K562 (cell line): Measurements from ENCODE around the gene FAF2. TPM values are rescaled to one million over a fixed set of nuclear protein-coding genes. Genes with fewer than 3 reads are reported as not detected.

Source experiments
- CBFA2T3 ChIP-seq: fragments of 450-650 bp; IDR thresholded peaks from 2 replicates; pipeline ENCODE4 v1.6.1; 2017
- CEBPB ChIP-seq: fragments of 450-650 bp; IDR thresholded peaks from 2 replicates; pipeline ENCODE4 v1.6.1; 2016; ENCODE audit warnings: missing genetic modification characterization, missing compliant biosample characterization
- EHMT2 ChIP-seq: fragments of 450-650 bp; IDR thresholded peaks from 2 replicates; pipeline ENCODE4 v1.6.1; 2018; ENCODE audit warnings: antibody characterized with exemption
- HES1 ChIP-seq: fragments of 450-650 bp; IDR thresholded peaks from 2 replicates; pipeline ENCODE4 v1.6.1; 2016; ENCODE audit warnings: low read depth, mild to moderate bottlenecking, moderate library complexity
- HMBOX1 ChIP-seq: sonication (generic); IDR thresholded peaks from 2 replicates; pipeline ENCODE4 v1.6.1; 2016
- KDM1A ChIP-seq, 2 experiments: fragments of 450-650 bp; IDR thresholded peaks; 2 replicates each; pipeline ENCODE4 v1.6.1; 2016; ENCODE audit warnings: mild to moderate bottlenecking in 2 of 2
- NR2C2 ChIP-seq, 2 experiments: fragments of 200-800 bp in 1 of 2; sonication (Bioruptor generic) in 1 of 2; sonication (generic) in 1 of 2; formaldehyde crosslinking in 1 of 2; IDR thresholded peaks; 2 replicates each; pipeline versions ENCODE4 v1.6.1 to v1.8.0; 2016 to 2022; ENCODE audit warnings: mild to moderate bottlenecking in 1 of 2, missing compliant biosample characterization in 1 of 2, missing genetic modification characterization in 1 of 2, missing genetic modification reagents in 1 of 2
- PKNOX1 ChIP-seq: fragments of 450-650 bp; IDR thresholded peaks from 2 replicates; pipeline ENCODE4 v1.6.1; 2016
- SMARCE1 ChIP-seq: fragments of 450-650 bp; IDR thresholded peaks from 2 replicates; pipeline ENCODE4 v1.7.1; 2016; ENCODE audit warnings: mild to moderate bottlenecking
- SPI1 ChIP-seq: IDR thresholded peaks from 2 replicates; pipeline ENCODE4 v1.6.1; 2011; ENCODE audit warnings: low read depth, low read length, control low read depth, borderline replicate concordance
- ZNF316 ChIP-seq: fragments of 450-650 bp; IDR thresholded peaks from 2 replicates; pipeline ENCODE4 v1.6.1; 2016
- polyA plus RNA-seq, 8 experiments: library from polyadenylated mRNA; depleted of rRNA in 4 of 8; stranded (reverse) in 5 of 8; unstranded in 3 of 8; fragments of >200 nt; fragmentation: Nextera tagmentation in 2 of 8; fragmentation: Illumina TruSeq in 1 of 8; extraction: Ambion mirVana in 2 of 8; extraction: Trizol in 1 of 8; gene quantifications; 2 replicates each; pipeline versions ENCODE4 v1.2.1 to v1.2.3, GENCODE V29; 2011 to 2014; ENCODE audit warnings: inconsistent platforms in 1 of 8, missing spikeins in 1 of 8
- total RNA-seq, 7 experiments: library from RNA; depleted of rRNA in 6 of 7; stranded (reverse); fragments of >200 nt in 6 of 7; fragmentation: Illumina TruSeq in 2 of 7; extraction: Trizol in 2 of 7; gene quantifications; 2 replicates each; pipeline versions ENCODE4 v1.2.1 to v1.2.3, GENCODE V29; 2011 to 2021; ENCODE audit warnings: low replicate concordance in 1 of 7
- TF ChIP-seq, protein P1 (sequence below): fragments of 450-650 bp; IDR thresholded peaks from 2 replicates; pipeline ENCODE4 v1.7.1; 2018; ENCODE audit warnings: mild to moderate bottlenecking, low read depth; ENCODE audit not compliant: partially characterized antibody

FAF2 gene
- total and polyA plus RNA-seq, 9 of the 15 experiments (the other 6 are each of a cell fraction or from before 2014, with no cell fraction given) = 25.0 to 44.6 (median 36.1) TPM

- TF ChIP-seq NR2C2 (CRISPR knock-in tag; IDR thresholded peaks at IDR 0.05) = no peak; the same call in 1 of the 2 replicates
- TF ChIP-seq NR2C2 (tag; IDR thresholded peaks at IDR 0.05) = peak; percentile 64; the same call in 1 of the 2 replicates
- peak; percentile 61; the same call in 1 of the 2 replicates for TF ChIP-seq SPI1
- TF ChIP-seq PKNOX1 = peak; percentile 22; the same call in 1 of the 2 replicates
- TF ChIP-seq HES1 = peak; percentile 83; the same call in 1 of the 2 replicates
- peak in 1 of 2 experiments; percentile 47; a peak in 2 of 4 replicates for TF ChIP-seq KDM1A (IDR thresholded peaks at IDR 0.05)
- TF ChIP-seq ZNF316 = no peak
- TF ChIP-seq, protein P1, sequence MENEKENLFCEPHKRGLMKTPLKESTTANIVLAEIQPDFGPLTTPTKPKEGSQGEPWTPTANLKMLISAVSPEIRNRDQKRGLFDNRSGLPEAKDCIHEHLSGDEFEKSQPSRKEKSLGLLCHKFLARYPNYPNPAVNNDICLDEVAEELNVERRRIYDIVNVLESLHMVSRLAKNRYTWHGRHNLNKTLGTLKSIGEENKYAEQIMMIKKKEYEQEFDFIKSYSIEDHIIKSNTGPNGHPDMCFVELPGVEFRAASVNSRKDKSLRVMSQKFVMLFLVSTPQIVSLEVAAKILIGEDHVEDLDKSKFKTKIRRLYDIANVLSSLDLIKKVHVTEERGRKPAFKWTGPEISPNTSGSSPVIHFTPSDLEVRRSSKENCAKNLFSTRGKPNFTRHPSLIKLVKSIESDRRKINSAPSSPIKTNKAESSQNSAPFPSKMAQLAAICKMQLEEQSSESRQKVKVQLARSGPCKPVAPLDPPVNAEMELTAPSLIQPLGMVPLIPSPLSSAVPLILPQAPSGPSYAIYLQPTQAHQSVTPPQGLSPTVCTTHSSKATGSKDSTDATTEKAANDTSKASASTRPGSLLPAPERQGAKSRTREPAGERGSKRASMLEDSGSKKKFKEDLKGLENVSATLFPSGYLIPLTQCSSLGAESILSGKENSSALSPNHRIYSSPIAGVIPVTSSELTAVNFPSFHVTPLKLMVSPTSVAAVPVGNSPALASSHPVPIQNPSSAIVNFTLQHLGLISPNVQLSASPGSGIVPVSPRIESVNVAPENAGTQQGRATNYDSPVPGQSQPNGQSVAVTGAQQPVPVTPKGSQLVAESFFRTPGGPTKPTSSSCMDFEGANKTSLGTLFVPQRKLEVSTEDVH = no peak
- TF ChIP-seq CEBPB = peak; percentile 32; the same call in 1 of the 2 replicates
- TF ChIP-seq EHMT2 = no peak
- peak; percentile 17; the same call in 1 of the 2 replicates for TF ChIP-seq SMARCE1
- peak; percentile 43; the same call in 1 of the 2 replicates for TF ChIP-seq HMBOX1
- TF ChIP-seq CBFA2T3 = peak; percentile 61
- TF ChIP-seq, all 486 proteins: peak for 14
These were observed 69.0 kb downstream of the FAF2 start (continued) for GRCh38 chr5:176517053-176517661.
